Measurements from ENCODE around the gene PRKCQ. TPM values are rescaled to one million over a fixed set of nuclear protein-coding genes. Genes with fewer than 3 reads are reported as not detected.

PRKCQ gene
- total RNA-seq, 1 donor from 2014 or later: 2.1 TPM

DNA sequence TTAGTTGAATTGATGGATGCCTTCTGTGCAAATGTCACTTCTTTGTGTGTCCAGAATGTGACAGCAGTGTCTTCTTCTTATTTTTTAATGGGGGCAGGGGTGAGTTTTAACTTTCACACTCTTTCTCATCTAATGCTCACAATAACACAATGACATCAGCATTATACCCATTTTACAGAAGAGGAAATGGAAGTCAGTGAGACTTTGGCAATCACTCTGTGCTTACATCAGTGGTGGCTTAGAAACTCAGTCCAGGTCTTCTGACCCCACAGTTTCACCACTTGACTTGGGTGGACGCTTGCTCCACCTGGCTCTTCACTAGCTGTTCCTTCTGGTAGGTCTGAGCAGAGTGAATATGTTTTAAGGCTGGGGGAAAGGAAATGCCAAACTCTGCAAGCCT, 124.0 kb downstream of the PRKCQ start:
- Histone ChIP-seq H3K79me2 (ENCODE audit: insufficient read depth, low read length) (no peaks in the 10 kb centered on the region), H3K9me3 (ENCODE audit: insufficient read depth, low read depth, low read length) (peaks cover 4% of the 10 kb centered on the region), H3K27ac (ENCODE audit: low read depth, low read length) (no peak overlapping the region), H3K4me3 (ENCODE audit: insufficient read depth, low read depth, low read length) (no peak overlapping the region), H2AFZ (ENCODE audit: low read depth, low read length) (no peak overlapping the region), H4K20me1 (ENCODE audit: insufficient read depth, low read length) (no peaks in the 10 kb centered on the region), H3K4me1 (ENCODE audit: insufficient read depth, low read length) (no peaks in the 10 kb centered on the region), H3K36me3 (ENCODE audit: insufficient read depth, low read length) (no peaks in the 10 kb centered on the region), H3K9ac (ENCODE audit: low read length) (no peak overlapping the region), H3K27me3 (ENCODE audit: insufficient read depth, low read length) (no peaks in the 10 kb centered on the region), H3K4me2 (ENCODE audit: low read length) (no peak overlapping the region)
- Mint-ChIP-seq H3K9me3 (ENCODE audit: unreplicated experiment) (peaks cover 28% of the 10 kb centered on the region), H3K27ac (ENCODE audit: unreplicated experiment) (no peak overlapping the region), H3K27me3 (ENCODE audit: low read depth, unreplicated experiment) (no peaks in the 10 kb centered on the region), H3K4me3 (ENCODE audit: unreplicated experiment) (no peak overlapping the region), H3K36me3 (ENCODE audit: low read depth, unreplicated experiment) (peaks cover 23% of the 10 kb centered on the region), H3K4me1 (ENCODE audit: low read depth, unreplicated experiment) (no peaks in the 10 kb centered on the region)
- DNase-seq (ENCODE audit: low read depth) (no peak), FAIRE-seq (no peak)
- TF ChIP-seq EZH2 (IDR thresholded peaks at IDR 0.05; ENCODE audit: insufficient read depth, low read length) (no peak), CTCF (IDR thresholded peaks at IDR 0.05; ENCODE audit: insufficient read depth, low read depth, low read length) (no peak)

- Histone ChIP-seq H3K27me3 (ENCODE audit: insufficient read depth, low read length) (no peaks in the 10 kb centered on the region), H3K36me3 (ENCODE audit: insufficient read depth, low read length) (no peaks in the 10 kb centered on the region), H3K4me2 (ENCODE audit: low read length) (no peak overlapping the region), H4K20me1 (ENCODE audit: insufficient read depth, low read length) (no peaks in the 10 kb centered on the region), H3K79me2 (ENCODE audit: insufficient read depth, low read length) (no peaks in the 10 kb centered on the region), H3K4me3 (ENCODE audit: insufficient read depth, low read depth, low read length) (no peak overlapping the region), H3K27ac (ENCODE audit: low read depth, low read length) (no peak overlapping the region), H2AFZ (ENCODE audit: low read depth, low read length) (no peak overlapping the region), H3K4me1 (ENCODE audit: insufficient read depth, low read length) (no peaks in the 10 kb centered on the region), H3K9ac (ENCODE audit: low read length) (no peak overlapping the region), H3K9me3 (ENCODE audit: insufficient read depth, low read depth, low read length) (no peaks in the 10 kb centered on the region)
- Mint-ChIP-seq H3K27me3 (ENCODE audit: low read depth, unreplicated experiment) (no peaks in the 10 kb centered on the region), H3K27ac (ENCODE audit: unreplicated experiment) (no peak overlapping the region), H3K4me3 (ENCODE audit: unreplicated experiment) (no peak overlapping the region), H3K4me1 (ENCODE audit: low read depth, unreplicated experiment) (no peaks in the 10 kb centered on the region), H3K9me3 (ENCODE audit: unreplicated experiment) (peaks cover 24% of the 10 kb centered on the region), H3K36me3 (ENCODE audit: low read depth, unreplicated experiment) (peaks cover 23% of the 10 kb centered on the region)
- TF ChIP-seq CTCF (IDR thresholded peaks at IDR 0.05; ENCODE audit: insufficient read depth, low read depth, low read length) (no peak), EZH2 (IDR thresholded peaks at IDR 0.05; ENCODE audit: insufficient read depth, low read length) (no peak)
- DNase-seq (ENCODE audit: low read depth) (no peak), FAIRE-seq (no peak)
Measured at GRCh38 chr10:6455592-6455991, 124.5 kb downstream of the PRKCQ start.

- Histone ChIP-seq H3K4me2 (ENCODE audit: low read length) (no peak overlapping the region), H2AFZ (ENCODE audit: low read depth, low read length) (no peak overlapping the region), H3K4me1 (ENCODE audit: insufficient read depth, low read length) (no peaks in the 10 kb centered on the region), H3K9me3 (ENCODE audit: insufficient read depth, low read depth, low read length) (no peaks in the 10 kb centered on the region), H3K79me2 (ENCODE audit: insufficient read depth, low read length) (no peaks in the 10 kb centered on the region), H3K9ac (ENCODE audit: low read length) (no peak overlapping the region), H3K27ac (ENCODE audit: low read depth, low read length) (no peak overlapping the region), H4K20me1 (ENCODE audit: insufficient read depth, low read length) (no peaks in the 10 kb centered on the region), H3K27me3 (ENCODE audit: insufficient read depth, low read length) (no peaks in the 10 kb centered on the region), H3K36me3 (ENCODE audit: insufficient read depth, low read length) (no peaks in the 10 kb centered on the region), H3K4me3 (ENCODE audit: insufficient read depth, low read depth, low read length) (no peak overlapping the region)
- Mint-ChIP-seq H3K36me3 (ENCODE audit: low read depth, unreplicated experiment) (peaks cover 2% of the 10 kb centered on the region), H3K9me3 (ENCODE audit: unreplicated experiment) (peaks cover 2% of the 10 kb centered on the region), H3K4me1 (ENCODE audit: low read depth, unreplicated experiment) (peaks cover 9% of the 10 kb centered on the region), H3K27me3 (ENCODE audit: low read depth, unreplicated experiment) (no peaks in the 10 kb centered on the region), H3K4me3 (ENCODE audit: unreplicated experiment) (no peak overlapping the region), H3K27ac (ENCODE audit: unreplicated experiment) (no peak overlapping the region)
- FAIRE-seq: no peak
- TF ChIP-seq CTCF (IDR thresholded peaks at IDR 0.05; ENCODE audit: insufficient read depth, low read depth, low read length) (no peak), EZH2 (IDR thresholded peaks at IDR 0.05; ENCODE audit: insufficient read depth, low read length) (no peak)
- DNase-seq (ENCODE audit: low read depth): no peak
Measured at GRCh38 chr10:6446711-6447110, 133.4 kb downstream of the PRKCQ start.
